Measurements from ENCODE around the gene PERM1. TPM values are rescaled to one million over a fixed set of nuclear protein-coding genes. Genes with fewer than 3 reads are reported as not detected.
A peak's percentile ranks its signal among the peaks of the same experiment; 100 is the strongest.

The PERM1 gene
- total and polyA plus RNA-seq, 2 of the 8 experiments (the other 6 are each of a cell fraction or from before 2014, with no cell fraction given): not detected

DNA sequence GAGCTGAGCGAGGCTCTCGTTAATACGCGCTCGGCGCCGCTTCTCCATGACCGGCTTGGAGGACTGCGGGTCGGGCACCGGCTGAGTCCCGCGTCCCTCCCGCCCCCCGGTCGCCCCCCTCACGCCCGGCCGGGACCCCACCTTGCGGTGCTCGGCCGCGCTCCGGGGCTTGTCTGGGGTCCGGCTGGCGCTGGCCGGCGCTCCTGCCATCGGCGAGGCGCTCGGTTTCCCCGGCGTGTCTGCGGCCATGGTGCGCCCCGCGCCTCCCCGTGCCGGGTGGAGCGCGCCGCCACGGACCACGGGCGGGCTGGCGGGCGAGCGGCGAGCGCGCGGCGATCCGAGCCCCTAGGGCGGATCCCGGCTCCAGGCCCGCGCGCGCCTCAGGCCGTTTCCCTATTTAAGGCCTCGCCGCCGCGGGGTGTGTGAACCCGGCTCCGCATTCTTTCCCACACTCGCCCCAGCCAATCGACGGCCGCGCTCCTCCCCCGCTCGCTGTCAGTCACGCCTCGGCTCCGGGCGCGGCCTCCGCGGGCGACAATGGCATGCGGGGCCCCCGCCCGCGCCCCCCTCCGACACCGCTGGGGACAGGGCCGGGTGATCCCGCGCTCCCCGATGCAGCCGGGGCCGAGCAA is 17.9 kb upstream of the PERM1 start, which contains the start of gene HES4 (continued):
- TF ChIP-seq TAF7 (optimal IDR thresholded peaks at IDR 0.05; ENCODE audit: borderline replicate concordance, low read depth, low read length) (peak; percentile 10), CBX8 (IDR thresholded peaks at IDR 0.05; ENCODE audit: borderline replicate concordance, low read depth, low read length) (no peak), GTF2F1 (IDR thresholded peaks at IDR 0.05; ENCODE audit: borderline replicate concordance, low read depth, low read length) (no peak), BCL11A (IDR thresholded peaks at IDR 0.05; ENCODE audit: low read depth in 2 of 2, low read length in 2 of 2) (no peak), SP2 (IDR thresholded peaks at IDR 0.05; ENCODE audit: low read length) (no peak), PHF8 (conservative IDR thresholded peaks at IDR 0.05; ENCODE audit: low read depth, low read length) (0 out of 2 replicates have a peak, but pooled peaks have one; percentile 18), SP1 (IDR thresholded peaks at IDR 0.05; ENCODE audit: low read depth, low read length) (no peak), RAD21 (IDR thresholded peaks at IDR 0.05 in 1 of 2, conservative IDR thresholded peaks at IDR 0.05 in 1 of 2; ENCODE audit: low read depth in 2 of 2, low read length in 2 of 2) (no peak), EGR1 (IDR thresholded peaks at IDR 0.05; ENCODE audit: borderline replicate concordance, low read depth, low read length) (no peak), NANOG (IDR thresholded peaks at IDR 0.05; ENCODE audit: insufficient read depth, low read depth, low read length, poor library complexity, severe bottlenecking) (no peak), CBX5 (IDR thresholded peaks at IDR 0.05; ENCODE audit: low read depth, low read length) (no peak), SP4 (IDR thresholded peaks at IDR 0.05; ENCODE audit: low read length) (no peak), TCF12 (IDR thresholded peaks at IDR 0.05; ENCODE audit: low read depth, low read length) (no peak), CEBPB (IDR thresholded peaks at IDR 0.05; ENCODE audit: low read depth, low read length) (no peak), SUZ12 (IDR thresholded peaks at IDR 0.05; ENCODE audit: low read length) (peak; percentile 51), ZNF274 (IDR thresholded peaks at IDR 0.05; ENCODE audit: borderline replicate concordance, extremely low read depth, low read length) (no peak), SIN3A (conservative IDR thresholded peaks at IDR 0.05 in 1 of 2, IDR thresholded peaks at IDR 0.05 in 1 of 2; ENCODE audit: low read depth in 1 of 2, low read length in 2 of 2) (no peak)
- TF ChIP-seq, protein P1, sequence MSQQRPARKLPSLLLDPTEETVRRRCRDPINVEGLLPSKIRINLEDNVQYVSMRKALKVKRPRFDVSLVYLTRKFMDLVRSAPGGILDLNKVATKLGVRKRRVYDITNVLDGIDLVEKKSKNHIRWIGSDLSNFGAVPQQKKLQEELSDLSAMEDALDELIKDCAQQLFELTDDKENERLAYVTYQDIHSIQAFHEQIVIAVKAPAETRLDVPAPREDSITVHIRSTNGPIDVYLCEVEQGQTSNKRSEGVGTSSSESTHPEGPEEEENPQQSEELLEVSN (IDR thresholded peaks at IDR 0.05): peak; percentile 60; the same call in 1 of the 2 replicates
- TF ChIP-seq, protein P2, sequence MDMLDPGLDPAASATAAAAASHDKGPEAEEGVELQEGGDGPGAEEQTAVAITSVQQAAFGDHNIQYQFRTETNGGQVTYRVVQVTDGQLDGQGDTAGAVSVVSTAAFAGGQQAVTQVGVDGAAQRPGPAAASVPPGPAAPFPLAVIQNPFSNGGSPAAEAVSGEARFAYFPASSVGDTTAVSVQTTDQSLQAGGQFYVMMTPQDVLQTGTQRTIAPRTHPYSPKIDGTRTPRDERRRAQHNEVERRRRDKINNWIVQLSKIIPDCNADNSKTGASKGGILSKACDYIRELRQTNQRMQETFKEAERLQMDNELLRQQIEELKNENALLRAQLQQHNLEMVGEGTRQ (IDR thresholded peaks at IDR 0.05; ENCODE audit: low read length): no peak
- TF ChIP-seq, protein P3, sequence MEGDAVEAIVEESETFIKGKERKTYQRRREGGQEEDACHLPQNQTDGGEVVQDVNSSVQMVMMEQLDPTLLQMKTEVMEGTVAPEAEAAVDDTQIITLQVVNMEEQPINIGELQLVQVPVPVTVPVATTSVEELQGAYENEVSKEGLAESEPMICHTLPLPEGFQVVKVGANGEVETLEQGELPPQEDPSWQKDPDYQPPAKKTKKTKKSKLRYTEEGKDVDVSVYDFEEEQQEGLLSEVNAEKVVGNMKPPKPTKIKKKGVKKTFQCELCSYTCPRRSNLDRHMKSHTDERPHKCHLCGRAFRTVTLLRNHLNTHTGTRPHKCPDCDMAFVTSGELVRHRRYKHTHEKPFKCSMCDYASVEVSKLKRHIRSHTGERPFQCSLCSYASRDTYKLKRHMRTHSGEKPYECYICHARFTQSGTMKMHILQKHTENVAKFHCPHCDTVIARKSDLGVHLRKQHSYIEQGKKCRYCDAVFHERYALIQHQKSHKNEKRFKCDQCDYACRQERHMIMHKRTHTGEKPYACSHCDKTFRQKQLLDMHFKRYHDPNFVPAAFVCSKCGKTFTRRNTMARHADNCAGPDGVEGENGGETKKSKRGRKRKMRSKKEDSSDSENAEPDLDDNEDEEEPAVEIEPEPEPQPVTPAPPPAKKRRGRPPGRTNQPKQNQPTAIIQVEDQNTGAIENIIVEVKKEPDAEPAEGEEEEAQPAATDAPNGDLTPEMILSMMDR (IDR thresholded peaks at IDR 0.05; ENCODE audit: control extremely low read depth in 1 of 3, insufficient read depth in 1 of 3, low read depth in 1 of 3, low read length in 3 of 3): no peak
